ENCODE measurements around the gene GLI3.

The GLI3 gene

GRCh38 chr7:42244828-42245227, 7.8 kb upstream of the GLI3 start:
- H3K27ac ChIP-seq (ENCODE audit: low read length), result no peak overlapping the region
- H3K79me2 ChIP-seq (ENCODE audit: low read length), result no peaks in the 10 kb centered on the region
- H3K9me3 ChIP-seq (replicated peaks; ENCODE audit: insufficient read depth, low read length), result no peaks in the 10 kb centered on the region
- H3K9ac ChIP-seq (ENCODE audit: low read length), result no peak overlapping the region
- no peaks in the 10 kb centered on the region for H4K20me1 ChIP-seq (ENCODE audit: insufficient read depth, low read length)
- H3K4me1 ChIP-seq (ENCODE audit: low read length), result no peaks in the 10 kb centered on the region
- TF ChIP-seq EZH2 (optimal IDR thresholded peaks at IDR 0.05; ENCODE audit: low read depth, low read length) (no peak), EZH2phosphoT487 (IDR thresholded peaks at IDR 0.05; ENCODE audit: low read length) (no peak), CTCF (IDR thresholded peaks at IDR 0.05; ENCODE audit: low read length) (no peak)
- no peaks in the 10 kb centered on the region for H3K36me3 ChIP-seq (replicated peaks; ENCODE audit: insufficient read depth, low read length)
- no peaks in the 10 kb centered on the region for H3K27me3 ChIP-seq (replicated peaks; ENCODE audit: insufficient read depth, low read length)
- H3K4me2 ChIP-seq (ENCODE audit: low read depth, low read length), result no peak overlapping the region
- H3K4me3 ChIP-seq (ENCODE audit: low read length), result no peak overlapping the region
- H3F3A ChIP-seq (ENCODE audit: insufficient read depth, low read length), result no peaks in the 10 kb centered on the region
- DNase-seq, result no peak
- H2AFZ ChIP-seq (ENCODE audit: low read length), result no peak overlapping the region
- no peaks in the 10 kb centered on the region for H3K9me2 ChIP-seq (replicated peaks; ENCODE audit: insufficient read depth, low read length)

GRCh38 chr7:42242381-42242780, 5.4 kb upstream of the GLI3 start:
- no peaks in the 10 kb centered on the region for H3K4me1 ChIP-seq (ENCODE audit: low read length)
- H3K27me3 ChIP-seq (replicated peaks; ENCODE audit: insufficient read depth, low read length), result no peaks in the 10 kb centered on the region
- no peak overlapping the region for H3K27ac ChIP-seq (ENCODE audit: low read length)
- H2AFZ ChIP-seq (ENCODE audit: low read length), result no peak overlapping the region
- H3K9ac ChIP-seq (ENCODE audit: low read length), result no peak overlapping the region
- DNase-seq, result no peak
- H3K4me2 ChIP-seq (ENCODE audit: low read depth, low read length), result no peak overlapping the region
- H3F3A ChIP-seq (ENCODE audit: insufficient read depth, low read length), result no peaks in the 10 kb centered on the region
- no peaks in the 10 kb centered on the region for H3K79me2 ChIP-seq (ENCODE audit: low read length)
- no peak overlapping the region for H3K4me3 ChIP-seq (ENCODE audit: low read length)
- no peaks in the 10 kb centered on the region for H3K9me3 ChIP-seq (replicated peaks; ENCODE audit: insufficient read depth, low read length)
- H3K36me3 ChIP-seq (replicated peaks; ENCODE audit: insufficient read depth, low read length), result no peaks in the 10 kb centered on the region
- H3K9me2 ChIP-seq (replicated peaks; ENCODE audit: insufficient read depth, low read length), result no peaks in the 10 kb centered on the region
- no peaks in the 10 kb centered on the region for H4K20me1 ChIP-seq (ENCODE audit: insufficient read depth, low read length)
- TF ChIP-seq CTCF (IDR thresholded peaks at IDR 0.05; ENCODE audit: low read length) (no peak), EZH2 (optimal IDR thresholded peaks at IDR 0.05; ENCODE audit: low read depth, low read length) (no peak), EZH2phosphoT487 (IDR thresholded peaks at IDR 0.05; ENCODE audit: low read length) (no peak)

- no peaks in the 10 kb centered on the region for H4K20me1 ChIP-seq (ENCODE audit: insufficient read depth, low read length)
- H3K36me3 ChIP-seq (replicated peaks; ENCODE audit: insufficient read depth, low read length), result no peaks in the 10 kb centered on the region
- H3K27ac ChIP-seq (ENCODE audit: low read length), result no peak overlapping the region
- H3K4me1 ChIP-seq (ENCODE audit: low read length), result no peaks in the 10 kb centered on the region
- H3K9me3 ChIP-seq (replicated peaks; ENCODE audit: insufficient read depth, low read length), result no peaks in the 10 kb centered on the region
- DNase-seq, result no peak
- no peaks in the 10 kb centered on the region for H3K27me3 ChIP-seq (replicated peaks; ENCODE audit: insufficient read depth, low read length)
- no peak overlapping the region for H2AFZ ChIP-seq (ENCODE audit: low read length)
- H3F3A ChIP-seq (ENCODE audit: insufficient read depth, low read length), result no peaks in the 10 kb centered on the region
- no peak overlapping the region for H3K4me2 ChIP-seq (ENCODE audit: low read depth, low read length)
- H3K9ac ChIP-seq (ENCODE audit: low read length), result no peak overlapping the region
- H3K79me2 ChIP-seq (ENCODE audit: low read length), result no peaks in the 10 kb centered on the region
- H3K9me2 ChIP-seq (replicated peaks; ENCODE audit: insufficient read depth, low read length), result no peaks in the 10 kb centered on the region
- TF ChIP-seq CTCF (IDR thresholded peaks at IDR 0.05; ENCODE audit: low read length) (no peak), EZH2 (optimal IDR thresholded peaks at IDR 0.05; ENCODE audit: low read depth, low read length) (no peak), EZH2phosphoT487 (IDR thresholded peaks at IDR 0.05; ENCODE audit: low read length) (no peak)
- no peak overlapping the region for H3K4me3 ChIP-seq (ENCODE audit: low read length)
These were observed 4.4 kb upstream of the GLI3 start for GRCh38 chr7:42241424-42241823.
